Smooth muscle cell (in vitro differentiated cells): ENCODE results near the gene CTU1. TPM values are rescaled to one million over a fixed set of nuclear protein-coding genes. Genes with fewer than 3 reads are reported as not detected.

Experiments
- DNase-seq: peaks from one replicate; lab custom pipeline; 2025; ENCODE audit not compliant: unreplicated experiment; lab: John Stamatoyannopoulos, UW
- H2AFZ ChIP-seq: fragments of 200-600 bp; sonication (generic); 2 replicates; pipeline ENCODE4 v1.6.0; 2016; ENCODE audit warnings: antibody characterized with exemption, low read depth, mild to moderate bottlenecking
- H3F3A ChIP-seq: fragments of 200-600 bp; sonication (generic); 2 replicates; pipeline ENCODE4 v1.6.0; 2017; ENCODE audit warnings: antibody characterized with exemption, low read depth
- H3K27ac ChIP-seq: fragments of 200-600 bp; sonication (generic); 2 replicates; pipeline ENCODE4 v1.5.1; 2016; ENCODE audit warnings: low read depth, mild to moderate bottlenecking
- H3K27me3 ChIP-seq: fragments of 200-600 bp; sonication (generic); 2 replicates; pipeline ENCODE4 v1.6.1; 2016; ENCODE audit warnings: low read depth, mild to moderate bottlenecking
- H3K36me3 ChIP-seq: fragments of 200-600 bp; sonication (generic); 2 replicates; pipeline ENCODE4 v1.5.1; 2016; ENCODE audit warnings: low read depth
- H3K4me1 ChIP-seq: fragments of 200-600 bp; sonication (generic); 2 replicates; pipeline ENCODE4 v1.5.1; 2016; ENCODE audit warnings: low read depth
- H3K4me2 ChIP-seq: fragments of 200-600 bp; sonication (generic); 2 replicates; pipeline ENCODE4 v1.6.0; 2016; ENCODE audit warnings: mild to moderate bottlenecking
- H3K4me3 ChIP-seq: fragments of 200-600 bp; sonication (generic); 2 replicates; pipeline ENCODE4 v1.5.1; 2016; ENCODE audit warnings: mild to moderate bottlenecking
- H3K79me2 ChIP-seq: fragments of 200-600 bp; sonication (generic); 2 replicates; pipeline ENCODE4 v1.6.0; 2016; ENCODE audit warnings: low read depth, mild to moderate bottlenecking
- H3K9ac ChIP-seq: fragments of 200-600 bp; sonication (generic); 2 replicates; pipeline ENCODE4 v1.6.0; 2016; ENCODE audit warnings: low read depth
- H3K9me3 ChIP-seq: fragments of 200-600 bp; sonication (generic); replicated peaks from 2 replicates; pipeline ENCODE4 v1.5.1; 2016; ENCODE audit warnings: low read depth
- H4K20me1 ChIP-seq: fragments of 200-600 bp; sonication (generic); 2 replicates; pipeline ENCODE4 v1.6.0; 2016; ENCODE audit warnings: low read depth
- WGBS: methylation state at CpG from one replicate; pipeline ENCODE4 v1.1.7; 2016; ENCODE audit warnings: low lambda C conversion rate; 5-methylcytosine and 5-hydroxymethylcytosine counted together
- polyA plus RNA-seq: library from polyadenylated mRNA; unstranded; fragments of >200 nt; fragmentation: Nextera tagmentation; extraction: Ambion mirVana; gene quantifications from 2 replicates; pipeline ENCODE4 v1.2.1, GENCODE V29; 2016
- total RNA-seq: library from RNA; depleted of rRNA; stranded (reverse); fragments of >200 nt; gene quantifications from 2 replicates; pipeline ENCODE4 v1.2.3, GENCODE V29; 2014
- TF ChIP-seq, protein P1 (sequence below): fragments of 200-600 bp; sonication (generic); IDR thresholded peaks from 2 replicates; pipeline ENCODE4 v1.5.1; 2017; ENCODE audit warnings: borderline replicate concordance, mild to moderate bottlenecking, antibody characterized with exemption; ENCODE audit not compliant: insufficient read depth, poor library complexity, severe bottlenecking

Gene CTU1
- total and polyA plus RNA-seq, 2 experiments from 2014 or later: 4.7 to 9.8 TPM

DNA sequence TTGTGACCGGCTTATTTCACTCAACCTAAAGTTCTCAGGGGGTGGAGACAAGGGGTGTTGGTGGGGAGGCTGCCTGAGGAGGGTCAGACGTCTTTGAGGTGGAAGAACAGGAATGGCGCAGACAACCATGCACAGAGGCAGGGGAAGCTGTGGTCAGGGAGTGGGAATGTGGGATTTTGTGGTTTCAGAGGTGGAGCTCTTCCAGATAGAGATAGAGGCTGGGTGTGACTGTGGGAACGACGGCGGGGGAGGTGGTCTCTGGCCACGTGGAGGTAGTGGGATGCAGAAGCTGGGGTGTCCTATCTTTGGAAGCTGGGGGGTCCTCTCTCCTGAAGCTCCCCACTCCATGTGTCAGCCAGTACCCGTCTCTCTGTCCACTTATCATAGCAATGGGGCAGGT lies 17.7 kb downstream of the CTU1 start:
- Histone ChIP-seq H3K4me3 (no peak overlapping the region), H3K79me2 (no peaks in the 10 kb centered on the region), H3K9me3 (no peaks in the 10 kb centered on the region), H2AFZ (no peak overlapping the region), H3K9ac (no peak overlapping the region), H3K27ac (no peak overlapping the region), H3K27me3 (no peaks in the 10 kb centered on the region), H3K36me3 (no peaks in the 10 kb centered on the region), H3F3A (no peaks in the 10 kb centered on the region), H3K4me2 (no peak overlapping the region), H3K4me1 (no peaks in the 10 kb centered on the region), H4K20me1 (peaks cover 8% of the 10 kb centered on the region)
- TF ChIP-seq, protein P1, sequence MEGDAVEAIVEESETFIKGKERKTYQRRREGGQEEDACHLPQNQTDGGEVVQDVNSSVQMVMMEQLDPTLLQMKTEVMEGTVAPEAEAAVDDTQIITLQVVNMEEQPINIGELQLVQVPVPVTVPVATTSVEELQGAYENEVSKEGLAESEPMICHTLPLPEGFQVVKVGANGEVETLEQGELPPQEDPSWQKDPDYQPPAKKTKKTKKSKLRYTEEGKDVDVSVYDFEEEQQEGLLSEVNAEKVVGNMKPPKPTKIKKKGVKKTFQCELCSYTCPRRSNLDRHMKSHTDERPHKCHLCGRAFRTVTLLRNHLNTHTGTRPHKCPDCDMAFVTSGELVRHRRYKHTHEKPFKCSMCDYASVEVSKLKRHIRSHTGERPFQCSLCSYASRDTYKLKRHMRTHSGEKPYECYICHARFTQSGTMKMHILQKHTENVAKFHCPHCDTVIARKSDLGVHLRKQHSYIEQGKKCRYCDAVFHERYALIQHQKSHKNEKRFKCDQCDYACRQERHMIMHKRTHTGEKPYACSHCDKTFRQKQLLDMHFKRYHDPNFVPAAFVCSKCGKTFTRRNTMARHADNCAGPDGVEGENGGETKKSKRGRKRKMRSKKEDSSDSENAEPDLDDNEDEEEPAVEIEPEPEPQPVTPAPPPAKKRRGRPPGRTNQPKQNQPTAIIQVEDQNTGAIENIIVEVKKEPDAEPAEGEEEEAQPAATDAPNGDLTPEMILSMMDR: no peak
- no peak for DNase-seq
- WGBS: 71% methylated on average over 7 of the region's 8 CpGs

DNA sequence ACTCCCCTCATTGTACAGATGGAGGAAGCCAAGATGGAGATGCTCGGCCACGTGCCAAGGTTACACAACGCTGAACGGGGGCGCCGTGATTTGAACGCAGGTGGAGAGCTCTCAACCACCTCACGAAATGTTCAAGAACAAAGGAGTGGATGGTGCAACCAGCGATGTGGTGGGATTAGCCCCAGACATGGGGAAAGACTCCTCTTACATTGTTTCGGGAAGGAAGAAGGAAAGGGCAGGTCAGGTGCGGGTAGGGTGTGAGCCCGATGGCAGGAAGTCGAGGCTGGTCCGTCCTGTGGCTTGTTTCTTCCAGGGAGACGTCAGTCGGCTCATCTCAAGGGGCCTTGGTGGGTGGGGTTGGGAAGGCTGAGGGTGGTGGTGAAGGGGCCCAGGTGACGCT lies 18.4 kb downstream of the CTU1 start:
- 96% methylated on average over 17 of the region's 17 CpGs for WGBS
- Histone ChIP-seq H3K9me3 (no peaks in the 10 kb centered on the region), H3K9ac (no peak overlapping the region), H2AFZ (no peak overlapping the region), H3K27ac (no peak overlapping the region), H3K4me1 (no peaks in the 10 kb centered on the region), H3K4me3 (no peak overlapping the region), H3F3A (no peaks in the 10 kb centered on the region), H4K20me1 (peaks cover 8% of the 10 kb centered on the region), H3K36me3 (no peaks in the 10 kb centered on the region), H3K4me2 (no peak overlapping the region), H3K79me2 (no peaks in the 10 kb centered on the region), H3K27me3 (no peaks in the 10 kb centered on the region)
- TF ChIP-seq, protein P1: no peak
- no peak for DNase-seq

GRCh38 chr19:51086153-51086850 lies 21.9 kb downstream of the CTU1 start:
- peaks cover 14% of the 10 kb centered on the region for H3K27me3 ChIP-seq
- TF ChIP-seq, protein P1: no peak
- H3K9me3 ChIP-seq: no peaks in the 10 kb centered on the region
- DNase-seq: no peak
- H2AFZ ChIP-seq: no peak overlapping the region
- H3F3A ChIP-seq: no peaks in the 10 kb centered on the region
- no peak overlapping the region for H3K9ac ChIP-seq
- no peak overlapping the region for H3K4me3 ChIP-seq
- H4K20me1 ChIP-seq: no peaks in the 10 kb centered on the region
- H3K36me3 ChIP-seq: no peaks in the 10 kb centered on the region
- no peak overlapping the region for H3K27ac ChIP-seq
- H3K4me2 ChIP-seq: no peak overlapping the region
- H3K79me2 ChIP-seq: no peaks in the 10 kb centered on the region
- WGBS: 83% methylated on average over 17 of the region's 18 CpGs
- H3K4me1 ChIP-seq: no peaks in the 10 kb centered on the region

DNA sequence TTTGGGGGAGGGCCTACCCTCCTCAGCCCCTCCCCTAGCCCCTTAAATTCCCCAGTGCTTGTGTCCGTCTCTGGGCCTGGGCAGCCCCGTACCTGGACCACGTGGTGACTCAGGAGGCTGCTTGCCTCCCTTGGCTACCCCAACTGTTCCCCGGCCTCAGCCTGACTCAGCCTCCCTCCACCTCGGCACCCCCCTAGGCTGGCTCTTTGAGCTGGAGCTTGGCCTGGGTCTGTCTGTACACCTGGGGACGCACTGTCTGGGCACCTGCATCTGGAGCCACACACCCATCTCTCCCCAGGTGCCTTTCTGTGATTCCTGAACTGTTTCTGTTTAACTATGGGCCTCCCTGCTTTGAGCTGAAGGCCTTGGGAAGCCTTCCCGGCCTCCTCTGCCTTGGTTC lies 23.7 kb downstream of the CTU1 start:
- TF ChIP-seq, protein P1: no peak
- Histone ChIP-seq H3K27ac (no peak overlapping the region), H4K20me1 (no peaks in the 10 kb centered on the region), H3K79me2 (no peaks in the 10 kb centered on the region), H3K27me3 (peaks cover 14% of the 10 kb centered on the region), H3K36me3 (no peaks in the 10 kb centered on the region), H3K4me2 (no peak overlapping the region), H3K4me3 (no peak overlapping the region), H3F3A (no peaks in the 10 kb centered on the region), H3K9ac (no peak overlapping the region), H3K4me1 (no peaks in the 10 kb centered on the region), H3K9me3 (no peaks in the 10 kb centered on the region), H2AFZ (no peak overlapping the region)
- WGBS: 90% methylated on average over 7 of the region's 7 CpGs
- DNase-seq: no peak
